HL-60 (cell line): ENCODE results near the gene SNTB2.

Experiments used
- DNase-seq, 2 experiments: peaks; one replicate each; pipeline ENCODE4 v3.0.0-alpha.2; 2010 to 2020; ENCODE audit warnings: low read depth in 1 of 2, low spot score in 1 of 2
- H3K27ac ChIP-seq: fragments of 250-450 bp; sonication (Bioruptor Pico); replicated peaks from 2 replicates; pipeline ENCODE4 v1.5.1; 2020; ENCODE audit warnings: mild to moderate bottlenecking, moderate library complexity
- H3K27me3 ChIP-seq: fragments of 250-450 bp; sonication (Bioruptor Pico); 2 replicates; pipeline ENCODE4 v1.5.1; 2021; ENCODE audit warnings: mild to moderate bottlenecking, moderate library complexity; ENCODE audit not compliant: insufficient read depth, poor library complexity, severe bottlenecking
- H3K4me3 ChIP-seq: replicated peaks from 2 replicates; pipeline ENCODE4 v1.5.1; 2011; ENCODE audit warnings: mild to moderate bottlenecking, control low read depth, low read length; ENCODE audit not compliant: insufficient read depth
- GABPA ChIP-seq: IDR thresholded peaks from 2 replicates; pipeline ENCODE4 v1.6.1; 2012; ENCODE audit warnings: low read depth
- POLR2AphosphoS5 ChIP-seq: IDR thresholded peaks from 2 replicates; pipeline ENCODE4 v1.6.1; 2012; ENCODE audit warnings: low read depth
- REST ChIP-seq: IDR thresholded peaks from 2 replicates; pipeline ENCODE4 v1.6.1; 2012; ENCODE audit warnings: low read depth; ENCODE audit not compliant: insufficient replicate concordance
- SPI1 ChIP-seq: IDR thresholded peaks from 2 replicates; pipeline ENCODE4 v1.6.1; 2012; ENCODE audit warnings: low read depth, mild to moderate bottlenecking, borderline replicate concordance
- TF ChIP-seq, protein P1 (sequence below): IDR thresholded peaks from one replicate; pipeline ENCODE4 v1.5.1; 2011; ENCODE audit warnings: low read length, control low read depth, inconsistent platforms; ENCODE audit not compliant: insufficient read depth

Gene SNTB2

GRCh38 chr16:69338557-69339288, 151.8 kb downstream of the SNTB2 start:
- Histone ChIP-seq H3K27ac (peak overlapping the region; percentile 84), H3K4me3 (peak overlapping the region; percentile 80), H3K27me3 (no peaks in the 10 kb centered on the region)
- no peak for DNase-seq
- TF ChIP-seq REST (no peak), GABPA (no peak), SPI1 (no peak)

- Histone ChIP-seq H3K4me3 (peak within 1 kb of the TSS; percentile 80), H3K27me3 (no peaks in the 10 kb centered on the region), H3K27ac (peak within 1 kb of the TSS; percentile 84)
- peak; percentile 99 for DNase-seq
- TF ChIP-seq POLR2AphosphoS5 (peak; percentile 89), SPI1 (peak; percentile 71), REST (peak; percentile 67), GABPA (peak; percentile 95)
- TF ChIP-seq, protein P1, sequence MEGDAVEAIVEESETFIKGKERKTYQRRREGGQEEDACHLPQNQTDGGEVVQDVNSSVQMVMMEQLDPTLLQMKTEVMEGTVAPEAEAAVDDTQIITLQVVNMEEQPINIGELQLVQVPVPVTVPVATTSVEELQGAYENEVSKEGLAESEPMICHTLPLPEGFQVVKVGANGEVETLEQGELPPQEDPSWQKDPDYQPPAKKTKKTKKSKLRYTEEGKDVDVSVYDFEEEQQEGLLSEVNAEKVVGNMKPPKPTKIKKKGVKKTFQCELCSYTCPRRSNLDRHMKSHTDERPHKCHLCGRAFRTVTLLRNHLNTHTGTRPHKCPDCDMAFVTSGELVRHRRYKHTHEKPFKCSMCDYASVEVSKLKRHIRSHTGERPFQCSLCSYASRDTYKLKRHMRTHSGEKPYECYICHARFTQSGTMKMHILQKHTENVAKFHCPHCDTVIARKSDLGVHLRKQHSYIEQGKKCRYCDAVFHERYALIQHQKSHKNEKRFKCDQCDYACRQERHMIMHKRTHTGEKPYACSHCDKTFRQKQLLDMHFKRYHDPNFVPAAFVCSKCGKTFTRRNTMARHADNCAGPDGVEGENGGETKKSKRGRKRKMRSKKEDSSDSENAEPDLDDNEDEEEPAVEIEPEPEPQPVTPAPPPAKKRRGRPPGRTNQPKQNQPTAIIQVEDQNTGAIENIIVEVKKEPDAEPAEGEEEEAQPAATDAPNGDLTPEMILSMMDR = peak; percentile 81
These were observed 152.5 kb downstream of the SNTB2 start, which contains the start of the genes COG8 and NIP7 for GRCh38 chr16:69339289-69340094. COG8 (minus strand) TSS chr16:69339564; CDS start chr16:69339552, 12 bp downstream. NIP7 (plus strand) TSS chr16:69339772; CDS start chr16:69339830, 58 bp downstream.

DNA sequence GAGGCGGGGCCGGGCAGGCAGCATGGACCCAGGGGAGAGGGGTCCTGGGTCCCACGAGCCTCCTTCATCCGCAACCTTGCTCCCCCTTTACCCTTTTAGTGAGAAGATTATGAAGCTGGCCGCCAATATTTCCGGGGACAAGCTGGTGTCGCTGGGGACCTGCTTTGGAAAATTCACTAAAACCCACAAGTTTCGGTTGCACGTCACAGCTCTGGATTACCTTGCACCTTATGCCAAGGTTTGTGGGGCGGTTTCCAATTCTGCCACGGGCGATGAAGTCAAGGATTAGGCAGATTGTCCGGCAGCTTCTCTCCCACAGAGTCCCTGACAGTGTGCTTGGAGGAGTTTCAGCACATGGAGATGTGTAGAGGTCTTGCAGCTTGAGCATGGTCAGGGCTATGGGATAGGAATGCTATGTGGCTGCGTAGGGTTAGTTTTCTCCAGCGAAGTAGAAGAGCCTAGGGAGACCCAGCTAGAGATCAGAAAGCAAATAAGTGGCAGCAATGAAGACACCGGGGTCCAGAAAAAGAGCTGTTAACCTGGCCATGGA, 153.2 kb downstream of the SNTB2 start:
- Histone ChIP-seq H3K4me3 (peak overlapping the region; percentile 80), H3K27me3 (no peaks in the 10 kb centered on the region), H3K27ac (peak overlapping the region; percentile 84)
- TF ChIP-seq POLR2AphosphoS5 (no peak), REST (no peak), GABPA (no peak), SPI1 (no peak)
- TF ChIP-seq, protein P1 = no peak
- DNase-seq = no peak
